ENCODE data around the gene PARD3. TPM values are rescaled to one million over a fixed set of nuclear protein-coding genes. Genes with fewer than 3 reads are reported as not detected.

Gene PARD3
- total and polyA plus RNA-seq, 12 donors, result 17.0 to 93.8 (median 47.3) TPM

GRCh38 chr10:34677132-34677531 lies 138.0 kb downstream of the PARD3 start:
- intact Hi-C loops (cut with DNase I), result no loop called here
- no peak overlapping the region for H3K4me3 ChIP-seq
- peaks cover 0 to 13% of the 10 kb centered on the region in 2 donors for H3K4me1 ChIP-seq (replicated peaks in 1 of 2)
- DNase-seq, result no peak
- no peaks in the 10 kb centered on the region for H3K36me3 ChIP-seq (replicated peaks in 1 of 2)
- H3K9me3 ChIP-seq (replicated peaks in 1 of 3), result no peaks in the 10 kb centered on the region
- no peaks in the 10 kb centered on the region for H3K27me3 ChIP-seq
- TF ChIP-seq POLR2A (IDR thresholded peaks at IDR 0.05), result no peak
- TF ChIP-seq CTCF (IDR thresholded peaks at IDR 0.05), result no peak
- no peak overlapping the region for H3K27ac ChIP-seq

- intact Hi-C loops (cut with DNase I), result no loop called here
- Histone ChIP-seq H3K4me1 (replicated peaks in 1 of 2) (peaks cover 0 to 8% of the 10 kb centered on the region in 2 donors), H3K36me3 (replicated peaks in 1 of 2) (no peaks in the 10 kb centered on the region), H3K4me3 (no peak overlapping the region), H3K9me3 (replicated peaks in 1 of 3) (no peaks in the 10 kb centered on the region), H3K27ac (no peak overlapping the region), H3K27me3 (no peaks in the 10 kb centered on the region)
- DNase-seq, result no peak
- WGBS, 4 donors, result 90 to 95% (median 92%) methylated on average over 8 of the region's 8 CpGs
- TF ChIP-seq POLR2A (IDR thresholded peaks at IDR 0.05), result no peak
- no peak for TF ChIP-seq CTCF (IDR thresholded peaks at IDR 0.05)
Measured at GRCh38 chr10:34674176-34674575, 140.9 kb downstream of the PARD3 start.

- H3K4me3 ChIP-seq, result no peak overlapping the region
- H3K36me3 ChIP-seq (replicated peaks in 1 of 2), result no peaks in the 10 kb centered on the region
- H3K27me3 ChIP-seq, result no peaks in the 10 kb centered on the region
- no peaks in the 10 kb centered on the region for H3K9me3 ChIP-seq (replicated peaks in 1 of 3)
- intact Hi-C loops (cut with DNase I), result no loop called here
- WGBS, 4 donors, result 87 to 95% (median 91%) methylated on average over 13 of the region's 13 CpGs
- H3K4me1 ChIP-seq (replicated peaks in 1 of 2), result peaks cover 0 to 18% of the 10 kb centered on the region in 2 donors
- no peak for DNase-seq
- H3K27ac ChIP-seq, result no peak overlapping the region
- TF ChIP-seq CTCF (IDR thresholded peaks at IDR 0.05) (no peak), POLR2A (IDR thresholded peaks at IDR 0.05) (no peak)
Measured at GRCh38 chr10:34670081-34670480, 145.0 kb downstream of the PARD3 start.

GRCh38 chr10:34669079-34669478 lies 146.0 kb downstream of the PARD3 start:
- 87 to 94% (median 92%) methylated on average over 3 of the region's 3 CpGs for WGBS, 4 donors
- H3K4me3 ChIP-seq, result no peak overlapping the region
- H3K36me3 ChIP-seq (replicated peaks in 1 of 2), result no peaks in the 10 kb centered on the region
- H3K27me3 ChIP-seq, result no peaks in the 10 kb centered on the region
- H3K27ac ChIP-seq, result no peak overlapping the region
- DNase-seq, result no peak
- TF ChIP-seq POLR2A (IDR thresholded peaks at IDR 0.05) (no peak), CTCF (IDR thresholded peaks at IDR 0.05) (no peak)
- H3K4me1 ChIP-seq (replicated peaks in 1 of 2), result peaks cover 0 to 18% of the 10 kb centered on the region in 2 donors
- intact Hi-C loops (cut with DNase I), result loop anchor here (10.0 kb wide), 3 partner anchors 56 to 146 kb away; partner anchors contain the start of gene PARD3 (in 1 of the 2)
- no peaks in the 10 kb centered on the region for H3K9me3 ChIP-seq (replicated peaks in 1 of 3)
